Loucy (cell line): ENCODE data around the gene LPAR3.

Experiments
- CTCF ChIP-seq: fragments of 200-600 bp; sonication (generic); conservative IDR thresholded peaks from 2 replicates; pipeline ENCODE4 v1.5.1; 2014; ENCODE audit warnings: mild to moderate bottlenecking, antibody characterized with exemption, low read length
- EZH2phosphoT487 ChIP-seq: fragments of 200-600 bp; IDR thresholded peaks from 2 replicates; pipeline ENCODE4 v1.6.1; 2018; ENCODE audit warnings: antibody characterized with exemption, mild to moderate bottlenecking, moderate library complexity, borderline replicate concordance

DNA sequence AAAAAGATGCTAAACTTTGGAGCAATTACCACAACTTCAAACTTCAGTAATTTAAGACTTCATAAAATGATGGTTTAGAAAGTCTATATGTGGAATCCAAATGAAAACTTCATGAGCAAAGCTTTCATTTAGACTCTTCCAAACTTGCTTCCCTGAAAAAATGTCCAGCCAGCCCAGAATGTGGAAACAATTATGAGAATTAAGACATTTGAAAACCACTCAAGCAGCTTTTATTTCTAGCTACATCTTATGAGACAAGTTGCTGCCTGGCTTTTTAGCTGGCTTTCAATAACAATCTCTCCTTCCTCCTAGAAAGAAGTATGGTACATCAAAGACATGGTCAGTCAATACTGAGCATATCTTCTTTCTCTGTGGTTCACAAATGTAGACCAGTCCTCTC, 21.8 kb downstream of the LPAR3 start:
- TF ChIP-seq CTCF (no peak), EZH2phosphoT487 (no peak)
